ENCODE data around the gene AFF1.

AFF1 gene

GRCh38 chr4:87037671-87038334, 103.0 kb downstream of the AFF1 start:
- no peak for DNase-seq

- DNase-seq, result no peak
Measured at GRCh38 chr4:87038837-87039615, 104.2 kb downstream of the AFF1 start.

GRCh38 chr4:87041141-87041540, 106.3 kb downstream of the AFF1 start:
- no peak for DNase-seq

GRCh38 chr4:87042221-87042620, 107.4 kb downstream of the AFF1 start:
- DNase-seq, result no peak

- DNase-seq, result no peak
Measured at GRCh38 chr4:87042986-87043820, 108.4 kb downstream of the AFF1 start.

- no peak for DNase-seq
Measured at GRCh38 chr4:87044511-87045233, 109.9 kb downstream of the AFF1 start.

- no peak for DNase-seq
Measured at GRCh38 chr4:87045234-87045558, 110.4 kb downstream of the AFF1 start.

GRCh38 chr4:87045659-87046058, 110.8 kb downstream of the AFF1 start:
- no peak for DNase-seq

GRCh38 chr4:87046121-87046551, 111.3 kb downstream of the AFF1 start:
- no peak for DNase-seq

- DNase-seq, result no peak
Measured at GRCh38 chr4:87047281-87047798, 112.5 kb downstream of the AFF1 start.

GRCh38 chr4:87049508-87049907, 114.7 kb downstream of the AFF1 start:
- DNase-seq, result no peak

- DNase-seq, result no peak
Measured at GRCh38 chr4:87050596-87050995, 115.8 kb downstream of the AFF1 start.

GRCh38 chr4:87051121-87051713, 116.4 kb downstream of the AFF1 start:
- no peak for DNase-seq

- DNase-seq, result no peak
Measured at GRCh38 chr4:87052615-87053014, 117.8 kb downstream of the AFF1 start.

GRCh38 chr4:87053176-87053658, 118.4 kb downstream of the AFF1 start:
- DNase-seq, result no peak

- DNase-seq, result no peak
Measured at GRCh38 chr4:87053802-87054767, 119.3 kb downstream of the AFF1 start.

GRCh38 chr4:87054900-87055299, 120.1 kb downstream of the AFF1 start:
- DNase-seq, result no peak

GRCh38 chr4:87055311-87055710, 120.5 kb downstream of the AFF1 start:
- no peak for DNase-seq

- no peak for DNase-seq
Measured at GRCh38 chr4:87056881-87057280, 122.1 kb downstream of the AFF1 start.

- no peak for DNase-seq
Measured at GRCh38 chr4:87057835-87058355, 123.1 kb downstream of the AFF1 start.

Data from NCI-H1436 treated with DMSO at 0.1 percent for 48 hours (cell line).